Pons (tissue), 1 donor: ENCODE results near the gene PKP4.

Experiments used
- DNase-seq: peaks from one replicate; pipeline ENCODE4 v3.0.0-alpha.2; 2016; ENCODE audit warnings: low spot score

PKP4 gene

GRCh38 chr2:158718851-158719250 lies 262.1 kb downstream of the PKP4 start:
- DNase-seq, result no peak

- DNase-seq, result no peak
These were observed 262.7 kb downstream of the PKP4 start for GRCh38 chr2:158719403-158719802.

- DNase-seq, result peak; percentile 24
These were observed 265.7 kb downstream of the PKP4 start for GRCh38 chr2:158722266-158723105.

DNA sequence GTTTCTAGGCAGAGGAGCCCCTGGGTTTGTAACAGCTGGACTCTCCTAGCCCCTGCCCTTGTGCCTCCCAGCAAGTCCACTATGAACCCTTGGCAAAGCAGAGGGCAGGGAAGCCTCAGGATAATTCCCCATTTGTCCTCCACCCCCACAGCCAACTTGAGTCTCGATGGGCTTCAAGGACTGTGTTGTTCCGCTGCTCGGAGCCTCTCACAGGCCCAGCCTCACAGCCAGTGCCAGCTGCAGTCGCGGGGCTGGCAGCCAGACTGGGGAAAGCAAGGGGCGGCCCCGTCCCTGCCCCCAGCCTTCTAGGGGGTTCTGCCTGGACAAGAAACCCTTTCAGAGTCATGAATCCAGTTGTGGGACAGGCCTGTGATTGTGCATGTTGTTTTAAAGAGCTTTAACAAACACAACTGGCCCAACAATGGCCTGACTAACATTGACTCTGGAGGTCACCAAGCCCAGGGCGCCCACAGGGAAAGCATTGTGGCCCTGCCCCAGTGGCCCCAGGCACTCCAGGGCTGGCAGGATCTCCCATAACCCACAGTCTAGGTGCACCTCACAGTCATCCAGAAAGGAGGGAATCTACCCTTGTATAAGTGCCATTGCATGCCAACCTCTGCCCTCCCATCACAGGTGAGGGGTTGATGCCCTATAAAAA lies 266.6 kb downstream of the PKP4 start:
- peak; percentile 98 for DNase-seq

GRCh38 chr2:158723921-158724802 lies 267.4 kb downstream of the PKP4 start:
- DNase-seq, result peak; percentile 56

DNA sequence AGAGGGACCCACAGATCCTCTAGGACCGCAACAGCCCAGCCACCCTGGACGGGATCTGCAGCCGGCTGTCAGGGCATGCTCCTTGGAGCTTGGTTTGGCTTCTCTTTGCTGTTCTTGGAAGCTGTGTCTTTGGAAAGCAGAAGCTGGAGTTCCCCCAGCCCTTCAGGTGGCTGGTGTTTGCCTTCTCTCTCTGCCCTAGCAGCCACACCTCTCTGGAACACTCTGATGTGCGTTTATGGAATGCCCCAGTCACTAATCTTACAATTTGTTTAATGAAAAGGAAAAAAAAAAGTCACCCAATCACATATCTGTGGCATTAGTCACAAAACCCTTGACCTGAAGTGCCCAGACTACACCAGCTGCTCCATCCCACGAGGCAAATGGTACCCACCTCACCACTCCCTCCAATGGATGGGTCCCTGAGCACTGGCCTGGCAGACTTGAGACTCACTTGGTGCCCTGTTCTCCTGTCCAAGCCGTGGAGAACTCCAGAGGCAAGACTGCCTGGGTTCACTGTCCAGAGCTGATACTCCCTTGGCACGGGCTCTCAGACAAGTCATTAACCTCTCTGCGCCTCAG lies 268.1 kb downstream of the PKP4 start:
- no peak for DNase-seq

- peak; percentile 61 for DNase-seq
These were observed 268.7 kb downstream of the PKP4 start for GRCh38 chr2:158725441-158725891.

DNA sequence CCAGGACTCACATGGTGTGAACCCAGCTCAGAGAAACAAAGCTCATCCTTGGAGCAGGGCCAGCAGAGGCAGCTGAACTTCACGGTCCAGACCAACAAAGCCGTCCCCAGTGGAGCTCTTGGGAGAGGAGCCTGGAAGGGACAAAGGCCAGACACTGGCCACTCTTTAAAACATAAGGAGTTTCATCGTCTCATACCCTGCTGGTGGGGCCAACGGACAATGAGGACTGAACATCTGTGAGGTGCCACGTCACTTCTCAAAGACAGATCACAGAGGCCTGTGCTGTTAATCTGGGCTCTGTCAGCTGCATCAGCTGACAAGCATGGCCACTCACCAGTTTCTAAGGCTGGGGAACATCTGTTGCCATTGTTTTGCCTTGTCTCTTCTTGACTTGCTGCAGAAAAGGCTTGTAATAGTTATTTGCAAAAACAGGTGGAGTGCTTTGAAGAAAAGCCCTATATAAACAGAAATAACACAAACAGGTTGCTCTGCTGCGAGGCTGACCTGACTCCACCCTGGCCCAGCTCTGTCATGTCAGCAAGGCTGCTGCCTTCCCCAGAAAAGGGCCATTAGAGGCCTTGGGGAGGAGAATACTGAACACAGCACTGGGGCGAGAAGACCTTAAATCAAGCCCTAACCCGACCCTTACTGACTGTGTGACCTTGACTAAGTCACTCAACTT lies 270.3 kb downstream of the PKP4 start:
- DNase-seq, result peak; percentile 98

GRCh38 chr2:158728422-158728821 lies 271.7 kb downstream of the PKP4 start:
- no peak for DNase-seq

- no peak for DNase-seq
These were observed 272.7 kb downstream of the PKP4 start for GRCh38 chr2:158729451-158729850.

GRCh38 chr2:158729873-158730620 lies 273.3 kb downstream of the PKP4 start:
- DNase-seq, result peak; percentile 56

GRCh38 chr2:158730621-158731140 lies 273.9 kb downstream of the PKP4 start:
- DNase-seq, result no peak

DNA sequence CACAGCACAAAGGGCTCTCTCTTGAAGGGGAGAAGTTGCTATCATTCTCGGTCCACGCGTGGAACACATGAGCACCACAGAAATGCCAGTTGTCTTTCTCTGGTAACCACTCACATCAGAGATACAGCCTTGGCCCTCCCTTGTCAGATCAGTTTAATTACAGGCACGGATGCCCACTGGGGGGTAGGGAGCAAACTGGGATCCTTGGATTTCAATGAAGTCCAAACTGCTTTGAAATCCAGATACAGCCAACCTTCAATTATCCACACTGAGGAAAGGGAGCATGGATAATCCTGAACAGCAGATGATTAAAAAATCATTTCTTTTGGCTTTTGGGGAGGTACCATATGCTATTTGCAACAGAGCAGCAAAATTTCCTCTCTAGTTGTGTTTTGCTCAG lies 274.6 kb downstream of the PKP4 start:
- no peak for DNase-seq
